ENCODE results near the gene RYR1. TPM values are rescaled to one million over a fixed set of nuclear protein-coding genes. Genes with fewer than 3 reads are reported as not detected.
"Not testable (repeated sequence)": the region's sequence is repeated elsewhere in the genome, so short reads cannot be mapped to it uniquely, and the experiment has no call there.

The RYR1 gene
- total RNA-seq, 4 donors from 2014 or later = under 0.01 to 6.2 (median 3.5) TPM; not detected in 1

GRCh38 chr19:38569368-38569983, 136.0 kb downstream of the RYR1 start:
- Histone ChIP-seq H3K4me3 (no peak overlapping the region), H3K4me1 (peaks cover 0 to 4% of the 10 kb centered on the region in 2 donors), H3K36me3 (no peaks in the 10 kb centered on the region), H3K27ac (no peak overlapping the region), H3K27me3 (no peaks in the 10 kb centered on the region), H3K9me3 (no peaks in the 10 kb centered on the region)
- no peak for TF ChIP-seq POLR2A (IDR thresholded peaks at IDR 0.05)
- no peak for TF ChIP-seq CTCF (IDR thresholded peaks at IDR 0.05)
- intact Hi-C loops (cut with DNase I; ENCODE audit: low total_unique reads) = no loop called here
- DNase-seq = no peak

GRCh38 chr19:38571682-38572081, 138.2 kb downstream of the RYR1 start:
- intact Hi-C loops (cut with DNase I; ENCODE audit: low total_unique reads) = no loop called here

GRCh38 chr19:38577826-38578225, 144.3 kb downstream of the RYR1 start:
- TF ChIP-seq CTCF (IDR thresholded peaks at IDR 0.05) (no peak), POLR2A (IDR thresholded peaks at IDR 0.05) (no peak)
- no peaks in the 10 kb centered on the region for H3K27me3 ChIP-seq
- no peak overlapping the region for H3K27ac ChIP-seq
- H3K4me3 ChIP-seq = no peak overlapping the region
- no peaks in the 10 kb centered on the region for H3K9me3 ChIP-seq
- no peak for DNase-seq
- H3K36me3 ChIP-seq = no peaks in the 10 kb centered on the region
- intact Hi-C loops (cut with DNase I; ENCODE audit: low total_unique reads) = no loop called here
- H3K4me1 ChIP-seq = no peaks in the 10 kb centered on the region

More at GRCh38 chr19:38571682-38572081, 138.2 kb downstream of the RYR1 start:
- Histone ChIP-seq H3K27ac (no peak overlapping the region), H3K4me3 (no peak overlapping the region), H3K36me3 (no peaks in the 10 kb centered on the region), H3K9me3 (no peaks in the 10 kb centered on the region), H3K4me1 (no peaks in the 10 kb centered on the region), H3K27me3 (no peaks in the 10 kb centered on the region)
- DNase-seq = no peak
- TF ChIP-seq CTCF (IDR thresholded peaks at IDR 0.05) (no peak), POLR2A (IDR thresholded peaks at IDR 0.05) (no peak)

GRCh38 chr19:38579304-38579703, 145.8 kb downstream of the RYR1 start:
- H3K9me3 ChIP-seq; H3K4me3 ChIP-seq; H3K4me1 ChIP-seq; H3K36me3 ChIP-seq; DNase-seq; intact Hi-C loops (cut with DNase I; ENCODE audit: low total_unique reads); H3K27ac ChIP-seq; H3K27me3 ChIP-seq: not testable (repeated sequence)

GRCh38 chr19:38580080-38580479, 146.6 kb downstream of the RYR1 start:
- no peak for TF ChIP-seq CTCF (IDR thresholded peaks at IDR 0.05)
- no peak for TF ChIP-seq POLR2A (IDR thresholded peaks at IDR 0.05)
- H3K36me3 ChIP-seq = no peaks in the 10 kb centered on the region
- no peaks in the 10 kb centered on the region for H3K27me3 ChIP-seq
- no peaks in the 10 kb centered on the region for H3K9me3 ChIP-seq
- H3K4me1 ChIP-seq = no peaks in the 10 kb centered on the region
- no peak for DNase-seq
- no peak overlapping the region for H3K27ac ChIP-seq
- intact Hi-C loops (cut with DNase I; ENCODE audit: low total_unique reads) = no loop called here
- no peak overlapping the region for H3K4me3 ChIP-seq
